ENCODE results near the gene SCGB3A1.

- TF ChIP-seq, protein P1, sequence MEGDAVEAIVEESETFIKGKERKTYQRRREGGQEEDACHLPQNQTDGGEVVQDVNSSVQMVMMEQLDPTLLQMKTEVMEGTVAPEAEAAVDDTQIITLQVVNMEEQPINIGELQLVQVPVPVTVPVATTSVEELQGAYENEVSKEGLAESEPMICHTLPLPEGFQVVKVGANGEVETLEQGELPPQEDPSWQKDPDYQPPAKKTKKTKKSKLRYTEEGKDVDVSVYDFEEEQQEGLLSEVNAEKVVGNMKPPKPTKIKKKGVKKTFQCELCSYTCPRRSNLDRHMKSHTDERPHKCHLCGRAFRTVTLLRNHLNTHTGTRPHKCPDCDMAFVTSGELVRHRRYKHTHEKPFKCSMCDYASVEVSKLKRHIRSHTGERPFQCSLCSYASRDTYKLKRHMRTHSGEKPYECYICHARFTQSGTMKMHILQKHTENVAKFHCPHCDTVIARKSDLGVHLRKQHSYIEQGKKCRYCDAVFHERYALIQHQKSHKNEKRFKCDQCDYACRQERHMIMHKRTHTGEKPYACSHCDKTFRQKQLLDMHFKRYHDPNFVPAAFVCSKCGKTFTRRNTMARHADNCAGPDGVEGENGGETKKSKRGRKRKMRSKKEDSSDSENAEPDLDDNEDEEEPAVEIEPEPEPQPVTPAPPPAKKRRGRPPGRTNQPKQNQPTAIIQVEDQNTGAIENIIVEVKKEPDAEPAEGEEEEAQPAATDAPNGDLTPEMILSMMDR (IDR thresholded peaks at IDR 0.05) = no peak
- TF ChIP-seq POLR2A (IDR thresholded peaks at IDR 0.05) = no peak
Observed at GRCh38 chr5:180603076-180603594, 11.8 kb upstream of the SCGB3A1 start.

Data from stomach (tissue), 4 donors.